ENCODE results near the gene BRD1.

Gene BRD1

DNA sequence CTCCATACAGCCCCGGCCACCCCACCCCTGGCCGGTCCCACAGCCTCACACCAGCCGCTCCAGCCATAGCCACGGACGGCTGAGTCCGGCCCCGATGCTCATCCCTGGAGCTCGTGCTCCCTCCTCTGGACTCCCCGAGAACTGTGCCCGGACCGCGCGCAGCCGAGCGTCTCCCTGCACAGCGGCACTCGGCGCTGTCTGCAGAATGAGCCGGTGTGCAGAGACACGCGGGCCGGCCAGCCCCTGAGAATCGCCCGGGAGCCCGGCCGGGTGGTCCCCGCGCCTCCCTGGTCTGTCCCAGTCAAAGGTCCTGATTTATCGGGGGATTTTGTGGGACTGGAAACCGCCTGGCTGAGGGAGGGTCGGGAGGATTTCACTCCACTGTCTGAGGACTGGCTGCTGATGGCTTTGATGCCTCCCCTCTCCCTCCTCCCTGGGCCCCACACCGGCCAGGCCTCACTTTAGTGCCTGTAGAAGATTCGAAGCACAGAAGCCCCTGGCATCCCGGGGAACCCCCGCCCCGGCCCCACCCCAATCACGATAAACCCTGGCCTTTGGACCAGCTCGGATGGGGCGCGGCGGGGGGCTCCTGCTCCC, 102.7 kb downstream of the BRD1 start:
- DNase-seq = no peak

DNA sequence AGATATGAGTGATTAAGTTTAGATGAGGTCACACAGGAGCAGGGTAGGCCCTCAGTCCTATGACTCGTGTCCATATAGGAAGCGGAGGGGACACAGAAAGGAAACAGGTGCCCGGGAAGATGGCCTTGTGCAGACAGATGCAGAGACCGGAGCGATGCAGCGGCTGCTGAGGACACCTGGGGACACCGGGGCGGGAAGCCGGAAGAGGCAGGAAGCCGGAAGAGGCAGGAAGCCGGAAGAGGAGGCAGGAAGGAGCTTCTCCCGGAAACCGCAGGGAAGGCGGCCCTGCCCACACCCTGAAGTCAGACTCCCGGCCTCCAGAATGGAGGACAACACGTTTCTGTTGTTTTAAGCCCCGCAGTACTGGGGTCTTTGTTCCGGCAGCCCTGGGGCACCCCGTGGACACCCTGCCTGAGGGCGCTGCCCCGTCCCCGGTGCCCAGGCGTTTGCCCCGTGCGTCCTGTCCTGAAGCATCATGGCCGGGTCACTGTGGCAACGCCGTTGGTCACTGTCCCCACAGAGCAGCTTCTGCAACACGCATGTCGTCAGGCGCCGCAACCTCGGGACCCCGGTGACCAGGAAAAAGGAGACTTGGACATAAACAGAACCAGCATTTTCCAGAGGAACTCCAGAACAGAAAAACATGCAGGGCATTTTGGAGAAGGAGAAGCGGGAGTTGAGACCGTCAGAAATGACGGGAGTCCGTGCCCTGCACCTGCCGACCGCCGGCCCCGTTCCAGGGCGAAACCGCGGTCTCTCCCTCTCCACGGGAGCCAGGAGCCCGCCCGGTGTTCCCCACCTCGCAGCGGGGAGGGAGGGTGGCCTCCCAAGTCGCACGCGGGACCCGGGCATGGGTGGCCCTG, 103.4 kb downstream of the BRD1 start:
- no peak for DNase-seq

DNA sequence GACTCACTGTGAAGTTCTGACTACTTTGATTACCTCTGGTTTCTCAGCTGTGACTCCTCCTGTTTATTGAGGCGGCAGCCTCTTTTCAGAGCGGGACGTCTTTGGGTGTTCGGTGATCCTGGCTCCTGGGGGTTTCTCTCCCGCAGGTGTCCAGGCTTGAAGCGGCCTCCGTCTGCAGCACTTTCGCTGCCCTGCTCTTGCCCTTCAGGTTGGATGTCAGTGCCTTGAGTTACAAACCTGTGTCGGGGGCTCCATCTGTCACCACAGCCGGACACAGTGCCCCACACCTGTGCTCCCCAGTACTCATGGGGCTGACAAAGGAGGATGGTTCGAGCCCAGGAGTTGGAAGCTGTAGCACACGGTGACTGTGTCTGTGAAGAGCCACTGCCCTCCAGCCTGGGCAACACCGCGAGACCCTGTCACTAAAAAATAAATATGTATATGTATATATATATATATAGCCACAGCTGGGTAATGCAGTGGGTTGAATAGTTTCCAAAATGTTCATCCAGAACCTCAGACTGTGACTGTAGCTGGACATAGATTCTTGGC, 104.1 kb downstream of the BRD1 start:
- DNase-seq = no peak

Measured in amniotic stem cell (primary cell).